GM19328 (cell line): ENCODE data around the gene PTOV1.

Experiments
- ATAC-seq: cut with Tn5 transposase; IDR thresholded peaks from one replicate; pipeline ENCODE4 v1.9.1; 2021; ENCODE audit warnings: mild to moderate bottlenecking, moderate library complexity; ENCODE audit not compliant: unreplicated experiment

Gene PTOV1

GRCh38 chr19:49850487-49851342 lies at the start of gene PTOV1:
Gene PTOV1, plus strand, starts transcription at chr19:49851159.
- ATAC-seq = peak; percentile 61

GRCh38 chr19:49801401-49801888 lies 49.5 kb upstream of the PTOV1 start:
- no peak for ATAC-seq

GRCh38 chr19:49801966-49802661 lies 48.8 kb upstream of the PTOV1 start:
- no peak for ATAC-seq

- ATAC-seq = no peak
These were observed 48.0 kb upstream of the PTOV1 start for GRCh38 chr19:49802836-49803528.

DNA sequence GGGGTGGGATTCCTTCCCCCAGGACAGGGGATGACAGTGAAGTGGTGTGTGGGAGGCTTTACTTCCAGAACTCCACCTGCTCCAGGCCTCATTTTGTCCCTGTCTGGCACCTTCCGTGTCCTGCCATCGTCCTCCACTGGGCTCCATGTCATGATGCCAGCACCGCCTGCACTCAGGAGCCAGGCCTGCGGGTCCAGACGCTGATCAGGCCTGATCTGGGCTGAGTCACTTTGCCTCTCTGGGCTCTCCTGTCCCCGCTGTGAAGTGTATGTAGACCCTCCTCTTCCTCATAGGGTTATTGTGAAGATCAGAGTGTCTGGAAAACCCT lies 47.5 kb upstream of the PTOV1 start:
- no peak for ATAC-seq

DNA sequence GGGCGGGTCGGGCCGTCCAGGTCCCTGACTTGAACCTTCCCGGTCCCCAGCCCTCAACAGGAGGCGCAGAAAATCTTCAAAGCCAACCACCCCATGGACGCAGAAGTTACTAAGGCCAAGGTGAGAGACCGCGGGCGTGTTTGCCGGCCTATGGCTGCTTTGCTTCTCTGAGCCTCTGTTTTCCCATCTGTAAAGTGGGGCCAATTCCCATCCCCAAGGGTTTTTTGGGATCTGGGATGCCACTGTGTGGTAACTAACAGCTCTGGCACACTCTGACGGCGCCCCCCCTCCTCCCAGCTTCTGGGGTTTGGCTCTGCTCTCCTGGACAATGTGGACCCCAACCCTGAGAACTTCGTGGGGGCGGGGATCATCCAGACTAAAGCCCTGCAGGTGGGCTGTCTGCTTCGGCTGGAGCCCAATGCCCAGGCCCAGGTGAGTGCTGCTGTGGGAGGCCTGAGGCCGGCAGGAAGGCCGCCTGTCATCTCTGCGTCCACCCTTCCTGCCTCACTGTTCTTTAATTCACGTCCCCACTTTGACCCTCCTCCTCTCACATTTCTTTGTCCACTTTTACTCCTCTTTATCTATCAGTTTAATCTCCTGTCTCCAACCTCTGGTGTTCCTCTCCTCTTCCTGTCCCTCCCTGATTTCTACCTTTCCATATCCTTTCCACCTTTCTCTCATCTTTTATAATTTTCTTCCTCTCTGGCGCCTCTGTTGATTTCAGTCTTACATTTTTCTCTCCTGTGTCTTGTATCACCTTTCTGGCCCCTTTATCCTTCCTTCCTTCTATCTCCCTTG lies 44.9 kb upstream of the PTOV1 start:
- ATAC-seq = no peak

GRCh38 chr19:49806620-49806959 lies 44.4 kb upstream of the PTOV1 start:
- no peak for ATAC-seq

GRCh38 chr19:49807058-49807903 lies 43.7 kb upstream of the PTOV1 start:
- no peak for ATAC-seq

DNA sequence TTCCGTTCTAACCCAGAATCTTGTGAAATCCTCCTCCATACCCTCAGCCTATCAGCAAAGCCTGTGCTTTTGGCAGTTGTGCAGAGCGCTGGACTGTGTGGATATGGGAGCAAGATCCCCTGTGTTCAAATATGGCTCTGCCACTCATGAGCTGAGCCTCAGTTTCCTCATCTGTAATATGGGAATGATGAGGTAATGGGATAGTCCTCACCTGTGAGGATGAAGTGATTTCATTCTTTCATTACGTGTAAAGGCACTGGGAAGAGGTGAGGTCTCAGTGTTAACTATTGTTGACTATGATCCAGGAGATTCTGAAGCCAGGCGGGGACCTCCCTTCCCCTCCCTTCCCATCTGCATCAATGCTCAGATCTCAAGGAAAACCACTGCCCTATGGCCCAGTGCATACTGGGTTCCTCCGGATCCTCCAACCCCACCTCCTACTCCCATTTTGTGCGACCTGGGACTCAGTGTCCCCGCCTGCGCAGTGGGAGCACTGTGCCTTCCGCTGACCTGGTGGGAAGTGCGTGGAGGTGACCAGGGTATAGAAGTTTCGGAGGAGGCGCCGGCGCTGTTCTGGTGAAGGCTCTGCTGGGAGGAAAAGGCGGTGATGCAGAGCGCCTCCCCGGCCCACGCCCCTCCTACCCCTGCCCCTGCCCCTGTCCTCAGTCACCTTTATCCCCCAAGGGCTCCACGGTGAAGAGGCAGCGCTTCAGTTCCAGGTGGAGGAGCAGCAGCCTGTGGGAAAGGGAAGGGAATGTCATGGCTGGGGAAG lies 42.9 kb upstream of the PTOV1 start:
- ATAC-seq = no peak

- ATAC-seq = no peak
These were observed 42.2 kb upstream of the PTOV1 start for GRCh38 chr19:49808711-49809159.

GRCh38 chr19:49809160-49809940 lies 41.6 kb upstream of the PTOV1 start:
- no peak for ATAC-seq

- ATAC-seq = no peak
These were observed 41.0 kb upstream of the PTOV1 start for GRCh38 chr19:49809941-49810389.

DNA sequence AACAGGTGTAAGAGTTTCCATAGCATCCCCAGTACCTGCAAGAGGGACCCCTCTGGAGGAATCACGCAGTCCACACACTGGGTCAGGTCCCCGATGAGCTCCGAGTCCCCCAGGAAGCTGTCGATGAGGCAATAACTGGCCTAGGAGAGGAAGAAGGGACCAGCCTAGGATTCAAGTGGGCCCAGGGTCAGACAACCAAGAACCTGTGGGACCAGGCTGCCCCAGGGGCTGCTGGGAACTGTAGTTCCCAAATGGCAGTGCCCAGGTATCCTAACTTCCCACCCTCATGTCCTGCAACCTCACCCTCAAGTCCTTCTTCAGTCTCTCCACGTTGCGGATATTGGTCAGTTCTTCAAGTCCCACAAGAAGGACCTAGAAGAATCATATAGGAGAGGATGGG lies 39.6 kb upstream of the PTOV1 start:
- no peak for ATAC-seq

- no peak for ATAC-seq
These were observed 38.4 kb upstream of the PTOV1 start for GRCh38 chr19:49812452-49812996.

GRCh38 chr19:49812997-49813861 lies 37.7 kb upstream of the PTOV1 start, which contains the start of gene FUZ:
Gene FUZ, minus strand, starts transcription at chr19:49813292. Its CDS starts 186 bp downstream, at chr19:49813106.
- no peak for ATAC-seq

GRCh38 chr19:49814010-49814409 lies 36.9 kb upstream of the PTOV1 start:
- no peak for ATAC-seq

DNA sequence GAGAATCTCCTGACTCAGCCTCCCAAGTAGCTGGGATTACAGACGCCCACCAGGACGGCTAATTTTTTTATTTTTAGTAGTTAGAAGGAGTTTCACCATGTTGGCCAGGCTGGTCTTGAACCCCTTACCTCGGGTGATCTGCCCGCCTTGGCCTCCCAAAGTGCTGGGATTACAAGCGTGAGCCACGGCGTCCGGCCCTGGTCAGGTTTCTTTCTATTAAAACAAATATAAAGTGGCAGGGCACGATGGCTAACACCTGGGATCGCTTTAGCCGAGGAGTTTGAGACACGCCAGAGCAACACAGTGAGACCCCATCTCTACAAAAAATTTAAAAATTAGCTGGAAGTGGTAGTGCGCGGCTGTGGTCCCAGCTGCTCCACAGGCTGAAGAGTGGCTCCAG lies 34.4 kb upstream of the PTOV1 start:
- ATAC-seq = no peak
